Right forelimb (tissue), 1 donor: ENCODE data around the gene XBP1.
"Not testable (repeated sequence)": the region's sequence is repeated elsewhere in the genome, so short reads cannot be mapped to it uniquely, and the experiment has no call there.

Experiments
- DNase-seq: peaks from one replicate; pipeline ENCODE4 v3.0.0-alpha.2; 2018

The XBP1 gene

GRCh38 chr22:28817919-28818859 is 17.8 kb upstream of the XBP1 start:
- DNase-seq = no peak

GRCh38 chr22:28817064-28817463 is 16.7 kb upstream of the XBP1 start:
- no peak for DNase-seq

GRCh38 chr22:28815729-28816128 is 15.4 kb upstream of the XBP1 start:
- DNase-seq = no peak

- peak; percentile 22 for DNase-seq
Measured at GRCh38 chr22:28815111-28815510, 14.7 kb upstream of the XBP1 start.

- no peak for DNase-seq
Measured at GRCh38 chr22:28813772-28814518, 13.6 kb upstream of the XBP1 start.

GRCh38 chr22:28812516-28812915 is 12.1 kb upstream of the XBP1 start:
- no peak for DNase-seq

GRCh38 chr22:28810821-28811491 is 10.6 kb upstream of the XBP1 start:
- no peak for DNase-seq

GRCh38 chr22:28808716-28809355 is 8.5 kb upstream of the XBP1 start:
- no peak for DNase-seq

GRCh38 chr22:28805426-28805825 is 5.1 kb upstream of the XBP1 start:
- DNase-seq = not testable (repeated sequence)

- DNase-seq = no peak
Measured at GRCh38 chr22:28802595-28803123, 2.3 kb upstream of the XBP1 start.

- DNase-seq = no peak
Measured at GRCh38 chr22:28801845-28802594, 1.7 kb upstream of the XBP1 start.

GRCh38 chr22:28799606-28800307 is 612 bp downstream of the XBP1 start:
- DNase-seq = peak; percentile 86

GRCh38 chr22:28798810-28799605 is 1.4 kb downstream of the XBP1 start:
- peak; percentile 59 for DNase-seq

- DNase-seq = no peak
Measured at GRCh38 chr22:28795932-28796856, 4.2 kb downstream of the XBP1 start.

- DNase-seq = no peak
Measured at GRCh38 chr22:28795071-28795693, 5.2 kb downstream of the XBP1 start.

GRCh38 chr22:28793976-28794584 is 6.3 kb downstream of the XBP1 start:
- DNase-seq = no peak

GRCh38 chr22:28792491-28793383 is 7.6 kb downstream of the XBP1 start:
- DNase-seq = no peak
